HG02623 (cell line): Measurements from ENCODE around the gene CHAF1B.
"Not testable (repeated sequence)": the region's sequence is repeated elsewhere in the genome, so short reads cannot be mapped to it uniquely, and the experiment has no call there.

ENCODE experiments used
- ATAC-seq: cut with Tn5 transposase; IDR thresholded peaks from one replicate; pipeline ENCODE4 v1.9.1; 2021; ENCODE audit warnings: moderate library complexity; ENCODE audit not compliant: unreplicated experiment

The CHAF1B gene

DNA sequence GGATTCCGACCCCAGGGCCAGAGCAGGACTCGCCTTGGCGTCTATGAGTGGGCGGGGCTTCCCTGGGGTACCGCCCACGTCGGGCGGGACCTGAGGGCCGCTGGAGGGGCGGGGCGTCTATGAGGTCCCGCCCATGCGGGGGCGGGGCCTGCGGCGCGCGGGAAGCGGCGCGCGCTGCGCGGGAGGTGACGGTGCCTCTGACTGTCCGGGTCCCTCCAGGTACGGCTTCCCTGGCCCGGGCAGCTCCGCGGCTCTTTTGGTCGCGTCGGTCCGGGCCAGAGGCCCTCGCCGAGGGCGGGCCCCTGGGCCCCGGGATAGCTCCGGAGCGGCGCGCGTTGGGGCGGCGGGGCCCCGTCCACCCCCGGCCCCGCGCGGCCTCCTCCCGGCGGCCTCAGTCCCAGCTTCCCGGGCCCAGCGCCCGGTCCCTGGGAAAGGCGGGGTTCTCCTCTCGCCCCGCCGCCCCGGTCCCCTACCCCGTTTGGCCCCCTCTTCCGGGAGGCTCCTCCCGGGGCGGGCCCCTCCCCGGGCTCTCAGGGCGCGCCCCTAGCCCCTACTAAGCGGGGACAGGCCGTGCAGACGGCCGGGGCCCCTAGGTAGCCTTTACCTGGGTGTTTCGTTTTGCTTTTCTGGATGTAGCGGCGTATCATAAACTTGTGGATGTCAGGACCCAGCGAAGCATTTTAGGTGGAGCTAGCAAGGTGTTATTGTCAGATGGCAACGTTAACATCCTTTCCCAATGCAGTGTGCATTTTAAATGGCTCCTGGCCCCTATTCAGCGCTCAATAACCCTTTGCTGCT, at the start of gene CHAF1B:
Gene CHAF1B, plus strand, starts transcription at position 160 of the 798 bp plus-strand sequence. CDS start 745 bp downstream, outside the sequence.
- ATAC-seq, result peak; percentile 84

DNA sequence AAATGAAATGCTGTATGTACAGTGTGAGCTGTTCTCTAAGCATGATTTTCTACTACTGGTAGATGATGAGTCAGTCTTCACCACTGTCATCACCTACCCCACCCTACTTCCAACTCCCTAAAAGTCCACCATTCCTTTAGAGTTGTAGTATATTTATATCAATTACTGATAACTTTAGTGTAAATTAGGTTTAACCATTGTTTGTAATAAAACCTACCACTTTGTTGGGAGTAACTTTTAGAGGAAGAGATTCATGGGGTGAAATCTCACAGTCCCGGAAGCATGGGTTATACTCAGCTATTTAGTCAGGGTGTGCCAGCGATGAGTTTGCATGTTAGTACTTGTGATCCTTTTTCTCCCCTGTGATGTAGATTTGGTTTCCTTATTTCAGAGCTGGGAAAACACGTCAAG, 48.1 kb upstream of the CHAF1B start:
- ATAC-seq, result no peak

DNA sequence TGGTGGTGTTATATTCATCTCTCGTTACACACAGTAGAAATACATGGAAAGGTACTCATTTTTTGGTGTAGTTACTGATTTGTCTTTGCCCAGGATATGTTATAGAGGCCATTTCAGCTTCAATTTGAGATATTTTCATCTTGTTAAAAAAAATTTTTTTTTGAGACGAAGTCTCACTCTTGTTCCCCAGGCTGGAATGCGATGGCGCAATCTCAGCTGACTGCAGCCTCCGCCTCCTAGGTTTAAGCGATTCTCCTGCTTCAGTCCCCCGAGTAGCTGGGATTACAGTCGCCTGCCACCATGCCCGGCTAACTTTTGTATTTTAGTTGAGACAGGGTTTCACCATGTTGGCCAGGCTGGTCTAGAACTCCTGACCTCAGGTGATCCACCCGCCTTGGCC, 46.2 kb upstream of the CHAF1B start:
- ATAC-seq, result no peak

- ATAC-seq, result not testable (repeated sequence)
These were observed 42.6 kb upstream of the CHAF1B start for GRCh38 chr21:36342581-36342980.

- ATAC-seq, result no peak
These were observed 40.3 kb upstream of the CHAF1B start for GRCh38 chr21:36344931-36345330.

GRCh38 chr21:36347278-36347961, 37.8 kb upstream of the CHAF1B start:
- ATAC-seq, result no peak

- no peak for ATAC-seq
These were observed 37.2 kb upstream of the CHAF1B start for GRCh38 chr21:36347962-36348328.

GRCh38 chr21:36349315-36349714, 35.9 kb upstream of the CHAF1B start:
- no peak for ATAC-seq

DNA sequence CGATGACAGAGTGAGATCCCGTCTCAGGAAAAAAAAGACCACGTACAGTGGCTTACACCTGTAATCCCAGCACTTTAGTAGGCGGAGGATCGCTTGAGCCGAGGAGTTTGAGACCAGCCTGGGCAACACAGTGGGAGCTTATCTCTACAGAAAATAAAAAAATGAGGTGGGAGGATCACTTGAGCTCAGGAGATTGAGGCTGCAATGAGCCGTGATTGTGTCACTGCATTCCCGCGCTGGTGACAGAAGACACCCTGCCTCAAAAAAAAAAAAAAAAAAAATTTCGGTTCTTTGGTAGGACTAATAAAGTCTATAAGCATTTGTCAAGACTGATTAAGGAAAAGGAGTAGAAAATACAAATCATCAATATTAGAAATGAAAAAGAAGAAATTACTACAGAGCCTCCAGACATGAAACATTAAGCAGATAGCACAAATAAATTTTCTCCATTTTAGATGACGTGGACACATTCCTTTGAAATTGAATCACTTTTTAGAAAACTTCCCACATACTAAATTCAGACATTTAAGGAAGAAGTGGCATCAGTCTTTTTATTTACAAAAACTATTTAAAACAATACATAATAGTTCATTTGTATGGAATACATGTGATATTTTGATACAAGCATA, 34.8 kb upstream of the CHAF1B start:
- no peak for ATAC-seq

GRCh38 chr21:36354918-36355680, 30.1 kb upstream of the CHAF1B start:
- ATAC-seq, result no peak

DNA sequence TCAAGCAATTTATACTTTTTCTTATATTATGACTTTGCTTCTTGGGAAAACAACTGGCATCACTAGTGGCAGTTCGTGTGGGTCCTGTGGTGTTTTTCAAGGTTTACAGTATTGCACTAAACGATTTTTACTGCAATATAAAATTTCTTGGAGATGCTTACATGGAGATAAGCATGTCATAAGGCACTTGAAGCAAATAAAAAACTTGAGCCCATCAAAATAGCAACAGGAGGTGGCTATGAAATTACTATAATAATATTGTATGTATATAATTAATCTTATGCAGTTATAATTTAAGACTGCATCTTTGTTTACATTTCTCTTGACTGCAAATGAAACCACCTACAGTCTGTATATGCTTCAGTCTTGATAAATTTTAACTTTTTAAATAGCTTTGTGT, 29.3 kb upstream of the CHAF1B start:
- ATAC-seq, result no peak

GRCh38 chr21:36359185-36359584, 26.0 kb upstream of the CHAF1B start:
- no peak for ATAC-seq

DNA sequence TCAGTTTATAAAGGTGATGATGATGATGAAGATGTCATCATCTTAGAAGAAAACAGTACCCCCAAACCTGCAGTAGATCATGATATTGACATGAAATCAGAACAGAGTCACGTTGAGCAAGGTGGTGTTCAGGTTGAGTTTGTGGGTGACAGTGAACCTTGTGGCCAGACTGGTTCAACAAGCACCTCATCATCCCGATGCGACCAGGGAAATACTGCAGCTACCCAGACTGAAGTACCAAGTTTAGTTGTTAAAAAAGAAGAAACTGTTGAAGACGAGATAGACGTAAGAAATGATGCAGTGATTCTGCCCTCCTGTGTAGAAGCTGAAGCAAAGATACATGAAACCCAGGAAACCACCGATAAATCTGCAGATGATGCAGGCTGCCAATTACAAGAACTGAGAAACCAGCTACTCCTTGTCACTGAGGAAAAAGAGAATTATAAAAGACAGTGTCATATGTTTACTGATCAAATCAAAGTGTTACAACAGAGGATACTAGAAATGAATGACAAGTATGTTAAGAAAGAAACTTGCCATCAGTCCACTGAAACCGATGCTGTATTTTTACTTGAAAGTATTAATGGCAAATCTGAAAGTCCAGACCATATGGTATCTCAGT, 16.0 kb upstream of the CHAF1B start:
- ATAC-seq, result no peak

- ATAC-seq, result no peak
These were observed 9.2 kb upstream of the CHAF1B start for GRCh38 chr21:36375994-36376393.

- ATAC-seq, result no peak
These were observed 7.8 kb upstream of the CHAF1B start for GRCh38 chr21:36377391-36377842.

DNA sequence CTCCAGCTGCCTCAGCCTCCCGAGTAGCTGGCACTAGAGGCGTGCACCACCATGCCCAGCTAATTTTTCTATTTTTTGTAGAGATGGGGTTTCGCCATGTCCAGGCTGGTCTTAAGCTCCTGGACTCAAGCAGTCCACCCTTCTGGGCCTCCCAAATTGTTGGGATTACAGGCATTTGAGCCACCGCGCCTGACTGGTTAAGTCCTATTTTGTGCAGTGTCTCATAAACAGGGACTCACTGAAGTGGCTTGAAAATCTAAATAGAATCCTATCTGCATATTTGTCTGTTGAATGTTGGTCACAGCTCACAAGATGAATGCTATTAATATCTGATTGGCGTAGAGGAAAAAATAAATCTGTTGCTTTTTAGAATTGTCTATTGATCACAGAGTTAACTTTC, 5.9 kb upstream of the CHAF1B start:
- no peak for ATAC-seq

- no peak for ATAC-seq
These were observed 3.2 kb upstream of the CHAF1B start for GRCh38 chr21:36381841-36382589.

GRCh38 chr21:36382722-36383121, 2.5 kb upstream of the CHAF1B start:
- not testable (repeated sequence) for ATAC-seq

DNA sequence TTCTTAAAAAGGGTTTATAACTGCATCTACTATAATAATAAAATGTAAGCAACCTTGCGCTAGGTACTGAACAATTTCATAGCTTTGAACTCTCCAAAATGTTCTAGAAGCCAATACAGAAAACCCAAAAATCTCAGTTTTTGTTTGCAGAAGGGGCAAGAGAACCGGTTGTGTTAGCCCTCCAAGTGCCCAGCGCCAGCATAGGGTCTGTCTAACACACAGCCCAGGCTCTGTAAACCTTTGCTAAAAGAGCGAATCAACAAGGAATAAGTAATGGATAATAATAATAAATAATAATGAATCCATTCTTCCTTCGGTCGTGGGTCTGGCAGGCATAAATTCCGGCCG, 333 bp upstream of the CHAF1B start:
- ATAC-seq, result peak; percentile 14

GRCh38 chr21:36386031-36386642, 945 bp downstream of the CHAF1B start:
- ATAC-seq, result no peak
